Stimulated activated naive CD4-positive, alpha-beta T cell (primary cell): ENCODE results near the gene MINDY3.
"Not testable (repeated sequence)": the region's sequence is repeated elsewhere in the genome, so short reads cannot be mapped to it uniquely, and the experiment has no call there.

Experiments
- DNase-seq, 6 experiments: peaks; one replicate each; lab custom pipeline; 2025; lab: John Stamatoyannopoulos, UW

MINDY3 gene

DNA sequence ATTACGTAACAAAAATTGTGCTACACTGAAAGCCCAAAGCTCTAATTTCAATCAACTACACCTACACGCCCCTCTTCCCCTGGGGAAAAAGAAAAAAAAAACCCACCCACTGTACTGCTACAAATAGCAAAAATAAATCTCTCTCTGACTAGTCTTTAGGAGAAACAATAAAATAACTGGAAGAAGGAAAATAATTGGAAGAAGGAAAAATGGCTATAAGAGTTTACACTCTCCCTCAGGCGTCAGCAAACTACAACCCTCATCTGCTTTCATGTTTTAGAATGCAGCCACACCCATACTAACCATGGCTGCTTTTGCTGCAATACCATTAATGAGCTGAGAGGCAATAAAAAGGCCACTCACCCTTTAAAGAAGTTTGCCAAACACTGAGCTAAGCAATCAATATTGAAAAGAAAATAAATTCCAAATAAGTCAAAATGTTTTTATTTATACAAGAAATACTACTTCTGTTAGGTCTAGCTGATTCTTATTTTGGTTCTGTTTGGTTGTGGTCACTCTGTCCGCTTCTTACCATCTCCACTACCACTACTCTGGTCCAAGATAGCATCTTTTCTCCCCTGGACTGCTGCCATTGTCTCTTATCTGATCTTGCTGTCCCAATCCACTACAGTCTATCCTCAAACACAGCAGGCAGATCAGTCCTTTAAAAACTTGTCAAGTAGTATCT lies 3.8 kb downstream of the MINDY3 start:
- no peak for DNase-seq

DNA sequence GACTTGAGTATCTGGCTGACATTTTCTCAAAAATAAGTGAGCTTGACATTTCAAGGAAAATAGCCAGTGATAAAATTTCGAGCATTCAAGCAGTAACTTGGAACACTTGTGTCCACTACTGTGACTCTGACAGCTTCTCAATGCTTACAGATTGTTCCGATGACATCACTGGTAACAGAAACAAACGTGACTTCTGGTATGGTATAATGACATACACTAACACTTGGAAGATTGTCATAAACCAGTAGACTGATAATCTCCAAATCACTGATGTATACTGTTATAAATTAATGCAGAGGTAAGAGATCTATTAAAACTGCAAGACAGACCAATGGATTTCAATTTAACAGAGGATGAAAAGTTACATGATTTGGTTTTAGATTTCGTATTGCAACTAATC lies 6.5 kb downstream of the MINDY3 start:
- DNase-seq = no peak

DNA sequence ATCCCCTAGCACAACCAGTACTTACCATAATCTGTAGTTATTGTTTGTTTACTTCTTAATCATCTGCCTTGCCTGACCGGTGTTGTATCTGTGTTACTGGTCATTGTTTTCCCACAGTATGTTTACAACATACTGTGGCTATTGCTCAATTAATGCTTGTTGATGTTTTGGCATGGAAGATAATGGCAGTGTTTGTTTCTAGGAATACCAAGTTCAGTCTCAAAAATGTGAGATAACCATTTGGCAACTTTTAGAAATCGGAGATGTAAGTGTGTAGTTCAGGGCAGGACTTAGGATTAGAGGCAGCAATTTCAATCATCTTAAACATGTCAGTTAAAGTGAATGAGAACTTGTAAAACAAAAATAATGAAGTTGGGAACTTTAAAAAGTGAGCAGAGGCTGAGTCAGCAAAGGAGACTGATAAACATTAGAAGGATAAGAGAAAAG lies 8.2 kb downstream of the MINDY3 start:
- DNase-seq = no peak

DNA sequence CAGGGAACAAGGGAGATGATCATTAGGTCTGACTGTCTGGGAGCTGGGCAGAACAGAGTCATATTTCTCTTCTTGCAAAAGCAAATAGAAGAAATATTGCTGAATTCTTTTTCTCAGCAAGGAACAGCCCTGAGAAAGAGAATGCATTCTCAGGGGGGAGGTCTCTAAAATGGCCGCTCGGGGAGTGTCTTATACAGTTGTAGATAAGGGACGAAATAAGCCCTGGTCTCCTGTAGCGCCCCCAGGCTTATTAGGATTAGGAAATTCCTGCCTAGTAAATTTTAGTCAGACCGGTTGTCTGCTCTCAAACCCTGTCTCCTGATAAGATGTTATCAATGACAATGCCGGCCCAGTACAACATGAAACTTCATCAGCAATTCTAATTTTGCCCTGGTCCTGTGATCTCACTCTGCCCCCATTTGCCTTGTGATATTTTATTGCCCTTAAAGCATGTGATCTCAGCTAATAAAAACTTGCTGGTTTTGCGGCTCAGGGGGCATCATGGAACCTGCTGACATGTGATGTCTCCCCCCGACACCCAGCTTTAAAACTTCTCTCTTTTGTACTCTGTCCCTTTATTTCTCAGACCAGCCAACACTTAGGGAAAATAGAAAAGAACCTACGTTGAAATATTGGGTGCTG lies 9.8 kb downstream of the MINDY3 start:
- not testable (repeated sequence) for DNase-seq

DNA sequence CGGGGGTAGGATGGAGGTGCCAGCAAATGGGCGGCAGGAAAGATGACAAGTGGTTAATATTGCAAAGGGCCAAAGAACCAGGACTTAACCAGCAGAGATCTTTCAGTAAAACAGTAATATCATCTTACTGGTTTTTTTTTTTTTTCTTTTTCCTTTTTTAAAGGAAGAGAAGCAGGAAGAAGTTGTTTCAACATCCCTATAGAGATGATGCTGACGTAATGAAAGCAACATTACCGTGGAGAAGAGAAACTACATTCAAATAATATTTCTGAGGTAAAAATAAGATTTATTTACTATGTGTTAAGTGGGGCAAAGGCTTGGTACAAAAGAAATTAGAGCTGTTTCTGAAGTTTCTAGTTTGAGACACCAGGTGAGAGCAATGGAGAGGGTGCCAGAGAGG lies 11.0 kb downstream of the MINDY3 start:
- DNase-seq = no peak

DNA sequence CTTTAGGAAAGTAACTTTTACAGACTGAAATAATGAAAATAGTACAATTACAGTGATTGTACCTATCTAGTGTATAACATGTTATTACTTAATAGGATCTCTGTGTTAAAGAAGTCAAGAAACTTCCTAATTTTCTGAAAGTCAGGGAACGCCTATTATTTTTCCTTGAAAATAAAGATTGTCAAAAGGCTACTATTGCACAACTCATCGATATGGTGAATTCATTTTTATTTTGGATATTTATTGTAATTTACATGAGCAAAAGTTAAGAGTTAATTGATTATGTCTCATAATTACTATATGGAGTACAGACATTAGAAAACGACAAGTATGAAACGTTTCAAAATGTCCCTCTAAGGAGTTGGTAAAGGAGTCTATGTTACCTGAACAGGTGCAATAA lies 12.8 kb downstream of the MINDY3 start:
- no peak for DNase-seq

DNA sequence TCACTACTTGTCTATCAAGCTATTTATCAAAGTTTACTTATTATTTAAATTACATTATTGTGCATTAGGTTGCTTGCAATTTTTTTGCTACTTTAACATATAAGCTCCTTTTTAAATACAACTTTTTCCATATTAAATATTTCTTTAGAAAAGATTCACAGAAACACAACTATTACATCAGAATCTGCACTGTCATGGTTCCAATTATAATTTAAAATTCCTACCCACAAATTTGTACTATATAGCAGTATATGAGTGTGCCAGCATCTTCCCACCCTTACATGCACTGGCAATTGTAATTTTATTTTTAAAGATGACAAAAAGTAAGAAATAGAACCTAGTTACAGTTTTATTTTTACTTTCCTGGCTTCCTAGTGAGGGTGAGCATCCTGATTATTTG lies 15.8 kb downstream of the MINDY3 start:
- no peak for DNase-seq

DNA sequence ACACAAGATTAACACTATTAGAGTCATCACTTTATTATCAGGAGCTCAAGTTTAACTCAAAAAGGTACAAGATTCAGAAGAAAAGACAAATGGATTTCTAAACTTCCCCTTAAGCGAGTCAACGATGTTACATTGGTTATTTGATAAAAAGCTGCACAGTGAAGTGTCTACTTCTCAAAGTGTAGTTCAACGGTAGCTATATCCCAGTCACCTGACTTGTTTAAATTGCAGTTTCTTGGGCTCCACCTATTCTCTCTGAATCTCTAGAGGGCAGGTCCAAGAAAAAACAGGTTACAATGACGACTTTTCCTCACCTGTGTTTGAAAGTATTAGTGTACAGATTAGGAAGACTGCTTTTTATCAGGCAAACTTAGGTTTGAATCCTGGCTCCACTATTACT lies 16.6 kb downstream of the MINDY3 start:
- DNase-seq = no peak

DNA sequence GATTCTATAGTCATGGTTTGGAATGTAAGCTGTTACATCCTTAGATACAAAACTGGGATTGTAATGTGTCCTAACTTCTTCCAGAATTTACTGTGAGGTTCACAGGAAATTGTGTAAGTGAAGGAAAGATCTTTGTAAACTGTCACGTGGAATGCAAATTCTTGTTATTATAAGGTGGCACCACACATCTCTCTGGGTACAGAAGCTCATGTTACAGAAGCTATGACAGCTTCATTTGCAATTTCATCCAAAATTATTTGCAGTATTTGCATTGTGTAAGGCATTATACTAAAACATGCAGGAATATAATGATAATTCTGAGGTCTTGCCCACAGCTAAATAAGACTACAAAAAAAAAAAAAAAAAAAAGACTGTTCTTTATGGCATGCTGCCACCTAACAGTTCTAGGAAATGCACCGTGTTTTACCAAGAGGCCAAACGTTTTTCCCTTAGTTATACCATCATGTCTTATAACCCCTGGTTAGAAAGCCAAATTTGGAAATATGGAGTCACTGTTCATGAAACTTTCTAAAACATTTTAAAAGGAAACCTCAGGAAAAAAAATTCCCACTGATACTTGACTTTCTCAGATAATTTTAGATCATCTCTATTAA lies 17.6 kb downstream of the MINDY3 start:
- DNase-seq = no peak

DNA sequence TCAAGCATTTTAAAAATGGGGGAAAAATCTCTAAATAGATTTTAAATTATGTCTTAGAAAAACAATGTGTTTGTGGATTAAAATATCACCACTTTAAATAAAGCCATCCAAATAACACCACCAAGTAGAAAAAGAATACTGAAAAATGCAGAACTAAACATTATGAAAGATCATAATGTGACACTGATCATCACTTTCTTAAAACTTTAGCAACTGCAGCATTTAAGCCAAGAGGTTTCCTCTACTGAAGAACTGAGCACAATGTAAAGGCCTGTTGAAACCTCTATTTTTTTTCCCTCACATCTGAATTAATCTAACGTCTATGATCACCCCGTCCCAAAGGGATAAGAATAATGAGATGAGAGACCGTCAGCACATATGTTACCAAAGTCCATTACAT lies 18.6 kb downstream of the MINDY3 start:
- no peak for DNase-seq

DNA sequence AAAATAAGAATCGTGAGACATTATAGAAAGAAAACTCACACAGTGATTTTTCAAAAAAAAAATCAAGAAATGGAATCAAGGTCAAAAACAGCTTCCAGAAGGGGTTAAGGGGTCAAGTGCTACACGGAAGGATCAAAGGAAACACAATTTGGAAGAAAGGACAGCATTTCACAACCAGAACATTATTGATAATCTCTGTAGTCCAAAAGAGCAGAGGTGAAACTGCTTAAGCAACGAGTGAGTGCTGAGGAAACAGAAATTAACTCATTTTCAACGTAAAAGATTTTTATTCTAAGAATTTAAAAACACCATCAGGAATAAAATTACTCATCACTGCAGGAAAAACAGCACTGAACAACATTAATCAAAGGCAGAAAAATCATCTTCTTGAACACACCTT lies 23.5 kb downstream of the MINDY3 start:
- no peak for DNase-seq

DNA sequence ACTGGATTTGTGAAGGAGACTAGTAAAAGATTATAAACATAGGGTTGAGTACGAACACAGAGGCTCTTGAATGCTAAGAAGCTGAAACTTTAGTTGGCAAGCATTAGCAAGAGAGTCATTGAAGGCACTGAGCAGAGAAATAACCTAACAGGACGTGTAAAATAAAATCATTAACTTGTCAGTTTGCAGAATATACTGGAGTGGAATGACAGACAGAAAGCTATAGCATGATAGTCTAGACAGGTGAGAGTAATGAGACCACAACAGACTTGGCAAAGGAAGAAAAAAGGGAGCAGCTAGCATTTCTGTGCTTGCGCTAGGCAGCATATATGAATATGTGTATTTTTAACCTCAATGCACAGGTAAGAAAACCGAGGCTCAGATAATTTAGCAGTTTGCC lies 30.8 kb downstream of the MINDY3 start:
- DNase-seq = no peak

DNA sequence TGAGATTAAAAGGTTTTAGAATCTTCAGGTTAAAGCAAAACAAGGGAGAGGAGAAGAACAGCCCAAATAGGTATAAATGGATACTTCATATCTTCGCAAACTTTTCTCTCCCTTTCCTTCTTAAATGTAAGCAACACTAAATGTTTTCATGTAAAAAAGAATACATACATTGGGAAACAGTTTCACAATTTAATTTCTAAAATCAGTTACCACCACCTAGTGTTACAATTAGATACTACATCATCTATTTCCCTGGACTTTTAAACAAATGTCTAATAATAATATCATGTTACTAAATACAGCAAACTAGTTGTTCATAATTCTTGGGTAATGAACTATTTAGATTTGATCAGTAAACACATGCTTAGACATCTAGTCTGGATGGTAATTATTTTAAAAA lies 35.8 kb downstream of the MINDY3 start:
- no peak for DNase-seq

DNA sequence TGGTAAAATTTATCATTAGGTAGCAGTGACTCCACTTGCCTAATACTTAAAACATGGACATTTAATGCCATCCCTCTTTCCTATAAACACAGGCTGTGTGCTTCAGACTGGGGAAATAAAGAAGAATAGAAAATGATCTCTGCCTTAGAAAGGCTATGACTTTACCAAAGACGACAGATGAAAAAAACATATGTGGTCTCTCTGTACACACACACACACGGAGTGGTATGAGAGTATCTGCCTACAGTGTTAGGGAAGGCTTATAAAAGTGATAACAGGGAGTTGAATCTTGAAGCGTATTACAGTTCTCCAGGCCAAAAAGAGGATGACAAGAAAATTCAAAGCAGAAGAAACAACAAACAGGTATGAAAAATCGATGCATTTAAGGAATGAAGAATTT lies 38.2 kb downstream of the MINDY3 start:
- DNase-seq = no peak

DNA sequence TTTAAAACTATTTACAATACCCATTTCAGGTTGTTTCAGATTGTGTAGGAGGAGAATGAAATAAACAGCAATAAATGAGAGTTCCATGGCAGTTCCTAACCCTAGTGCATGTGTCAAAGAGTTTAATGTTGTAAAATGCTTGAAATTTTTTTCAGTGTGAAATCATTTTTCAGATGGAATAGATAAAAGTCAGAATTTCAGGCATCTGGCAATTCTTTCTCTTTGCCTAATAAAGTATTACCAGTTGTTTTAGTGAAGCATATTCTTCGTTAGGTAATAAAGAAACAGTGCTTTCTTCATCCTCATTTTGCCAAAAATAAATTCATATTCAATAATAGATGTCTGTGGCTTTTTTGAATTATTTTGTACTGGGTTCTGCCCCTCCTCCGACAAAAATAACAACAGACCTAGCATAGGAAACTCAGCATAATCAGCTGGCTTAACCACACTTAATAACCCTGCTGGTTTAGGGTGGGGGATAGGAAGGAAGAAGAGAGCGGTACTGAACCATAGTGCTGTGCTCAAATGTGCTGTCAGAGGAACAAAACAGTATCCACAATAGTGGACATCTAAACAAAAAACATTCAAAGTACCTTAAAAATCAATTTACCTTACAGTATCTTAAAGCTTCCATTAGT lies 39.1 kb downstream of the MINDY3 start:
- DNase-seq = no peak

DNA sequence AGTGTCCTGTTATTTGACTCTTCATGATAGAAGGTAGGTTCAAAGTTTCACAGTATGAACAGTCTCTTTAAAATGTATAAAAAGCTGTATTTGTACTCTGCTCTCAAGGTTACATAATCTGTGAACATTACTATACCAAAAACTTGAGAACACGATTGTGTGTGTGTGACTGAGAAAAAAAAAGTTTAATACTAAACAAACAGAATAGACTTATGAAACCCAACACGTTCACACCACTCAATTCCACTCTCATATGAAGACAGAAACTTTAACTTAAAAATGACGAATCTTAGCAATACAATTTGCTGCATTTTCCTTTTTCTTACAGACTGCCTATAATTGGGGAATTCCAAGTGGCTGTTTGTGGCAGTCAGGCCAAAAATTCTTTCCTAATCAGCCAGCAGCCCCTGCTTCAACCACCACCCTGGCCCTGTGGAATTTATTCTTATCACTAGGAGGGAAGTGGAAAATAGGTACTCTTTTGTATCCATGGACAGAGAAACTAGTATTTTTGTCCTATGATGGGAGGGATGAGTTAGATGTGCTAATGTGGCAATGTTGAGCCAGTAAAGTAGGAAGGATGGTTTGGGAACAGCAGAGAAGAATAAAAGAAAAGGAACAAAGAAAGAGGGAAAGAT lies 42.8 kb downstream of the MINDY3 start:
- DNase-seq = no peak

DNA sequence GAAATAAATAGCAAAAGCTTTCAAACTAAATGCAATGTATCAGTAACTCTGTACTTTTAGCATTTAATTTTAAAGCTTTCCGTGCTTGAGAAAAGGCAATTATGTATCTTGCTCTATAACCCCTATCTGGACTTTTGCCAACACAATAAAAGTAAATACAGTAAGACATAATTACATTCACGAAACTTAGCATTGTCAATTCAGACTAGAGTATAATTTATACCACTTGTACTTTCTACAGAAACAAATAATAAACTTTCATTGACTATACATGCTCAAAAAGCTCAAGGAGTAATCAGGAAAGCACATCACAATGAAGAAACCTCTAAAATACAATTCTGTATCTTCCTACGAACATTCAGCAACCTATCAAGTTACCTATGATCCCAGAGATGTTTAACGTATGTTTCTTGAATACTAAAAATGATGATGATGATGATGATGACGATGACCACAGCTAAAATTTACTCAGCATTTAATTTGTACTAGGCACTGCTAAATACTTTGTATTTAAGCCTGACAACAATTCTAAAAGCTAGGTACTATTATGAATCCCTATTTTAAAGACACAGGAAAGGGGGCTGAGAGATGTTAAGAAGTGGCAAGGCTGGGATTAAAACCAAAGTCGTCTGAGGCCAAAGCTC lies 44.9 kb downstream of the MINDY3 start:
- DNase-seq = no peak

DNA sequence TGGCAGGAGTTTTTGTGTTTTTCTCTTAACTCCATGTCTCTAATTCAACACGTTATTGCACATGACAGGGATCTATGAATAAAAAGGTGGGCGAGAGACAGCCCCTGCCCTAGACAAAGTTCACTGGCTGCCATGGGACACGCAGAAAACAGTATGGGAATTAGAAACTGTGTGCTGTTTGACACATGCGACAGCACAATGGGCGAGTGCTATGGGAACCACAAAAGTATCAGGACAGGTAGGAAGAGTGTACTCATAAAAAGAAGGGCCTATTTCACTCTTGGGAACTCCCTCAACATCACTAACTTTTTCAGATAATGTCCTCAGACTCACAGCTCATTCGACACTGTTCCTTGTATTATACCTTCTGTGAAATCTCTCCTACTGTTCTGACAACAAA lies 45.7 kb downstream of the MINDY3 start:
- DNase-seq = no peak

DNA sequence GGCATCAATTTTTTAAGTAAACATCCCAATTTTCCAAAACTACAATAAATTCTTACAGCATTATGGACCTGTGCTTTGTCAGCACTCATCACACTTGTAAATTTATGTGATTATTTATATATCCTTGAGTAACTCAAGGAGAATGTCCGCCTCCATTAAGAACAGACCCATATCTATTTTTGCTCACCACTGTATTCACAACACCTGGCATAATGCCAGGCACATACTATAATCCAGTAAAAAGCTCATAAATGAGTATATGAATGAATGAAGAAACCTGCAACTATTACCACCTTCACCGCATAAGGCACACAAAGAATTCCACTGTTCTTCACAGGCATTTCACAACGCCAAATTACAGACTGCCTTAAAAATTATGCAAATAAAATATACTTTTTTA lies 46.9 kb downstream of the MINDY3 start:
- DNase-seq = no peak

DNA sequence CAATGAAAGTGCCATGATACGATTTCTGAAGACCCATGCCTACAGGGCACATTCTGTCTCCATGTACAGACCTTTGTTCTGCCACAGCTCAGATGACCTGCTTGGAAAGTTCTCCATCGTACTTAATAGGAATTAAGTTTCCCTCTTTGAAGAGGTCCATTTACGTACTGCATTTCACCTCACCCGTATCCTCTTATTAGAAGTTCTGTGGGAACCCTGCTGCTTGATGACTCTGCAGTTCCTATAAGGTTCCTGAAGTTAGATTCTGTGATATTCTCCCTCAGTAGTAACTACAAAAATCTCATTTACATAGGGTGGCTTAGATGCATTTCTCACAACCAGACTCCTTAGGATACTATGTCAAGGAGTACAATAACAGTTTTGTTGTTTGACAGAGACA lies 50.9 kb downstream of the MINDY3 start:
- DNase-seq = no peak

DNA sequence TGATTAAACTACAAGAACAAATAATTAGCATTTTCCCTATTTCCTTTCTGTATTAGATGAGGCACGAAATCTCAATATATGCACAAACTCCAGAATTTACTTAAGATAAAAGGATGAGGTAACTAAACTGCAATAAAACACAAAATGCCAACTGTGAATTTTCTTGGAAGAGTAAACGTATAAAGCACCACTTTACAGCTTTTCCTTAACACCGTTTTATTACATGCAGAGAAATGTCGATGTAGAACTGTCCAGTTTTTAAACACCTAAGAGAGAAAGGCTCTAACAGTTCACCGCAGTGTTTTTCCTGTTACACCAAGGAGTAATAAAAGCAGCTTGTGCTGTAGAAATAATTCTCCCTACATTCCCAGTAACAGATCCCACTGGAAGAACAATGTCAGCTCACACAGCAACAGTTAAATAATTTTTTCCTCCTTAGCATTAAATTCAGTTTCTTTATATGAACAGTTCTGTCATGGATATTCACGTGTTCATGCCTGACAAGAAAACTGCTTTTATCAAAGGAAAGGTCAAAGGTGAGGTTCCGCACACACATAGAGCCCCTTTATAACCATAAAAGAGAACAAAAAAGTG lies 52.0 kb downstream of the MINDY3 start:
- no peak for DNase-seq
